OCI-LY3 (cell line): ENCODE data around the gene OTUD7B.
"Not testable (repeated sequence)": the region's sequence is repeated elsewhere in the genome, so short reads cannot be mapped to it uniquely, and the experiment has no call there.

Experiments used
- H2AFZ ChIP-seq: fragments of 200-600, 300-600 bp; shearing (Covaris generic); 2 replicates; pipeline ENCODE4 v1.6.0; 2014; ENCODE audit warnings: antibody characterized with exemption, low read depth, low read length
- H3K27ac ChIP-seq: fragments of 200-600, 300-600 bp; sonication (generic); 2 replicates; pipeline ENCODE4 v1.5.1; 2014; ENCODE audit warnings: mild to moderate bottlenecking, low read length, moderate library complexity, mixed read lengths
- H3K27me3 ChIP-seq: fragments of 200-600, 300-600 bp; sonication (generic); 2 replicates; pipeline ENCODE4 v1.6.1; 2014; ENCODE audit warnings: low read depth, low read length, mixed read lengths
- H3K36me3 ChIP-seq: fragments of 200-600, 300-600 bp; sonication (generic); replicated peaks from 2 replicates; pipeline ENCODE3; 2014; ENCODE audit warnings: low read depth, low read length, mixed read lengths
- H3K4me1 ChIP-seq: fragments of 300-600, 200-600 bp; sonication (generic); 2 replicates; pipeline ENCODE4 v1.6.1; 2014; ENCODE audit warnings: low read length, mixed read lengths
- H3K4me2 ChIP-seq: fragments of 200-600, 300-600 bp; sonication (generic); 2 replicates; pipeline ENCODE4 v1.6.1; 2014; ENCODE audit warnings: low read length, mixed read lengths
- H3K4me3 ChIP-seq: fragments of 300-600, 200-600 bp; sonication (generic); 2 replicates; pipeline ENCODE4 v1.5.1; 2014; ENCODE audit warnings: antibody characterized with exemption, mild to moderate bottlenecking, low read length, moderate library complexity
- H3K79me2 ChIP-seq: fragments of 300-600, 200-600 bp; shearing (Covaris generic); 2 replicates; pipeline ENCODE4 v1.6.1; 2014; ENCODE audit warnings: mild to moderate bottlenecking, low read length, mixed read lengths
- H3K9ac ChIP-seq: fragments of 300-600, 200-600 bp; shearing (Covaris generic); 2 replicates; pipeline ENCODE4 v1.6.0; 2014; ENCODE audit warnings: mild to moderate bottlenecking, low read length, moderate library complexity
- H3K9me3 ChIP-seq: fragments of 200-600, 300-600 bp; shearing (Covaris generic); 2 replicates; pipeline ENCODE4 v1.6.1; 2014; ENCODE audit warnings: low read length, mixed read lengths; ENCODE audit not compliant: insufficient read depth
- H4K20me1 ChIP-seq: fragments of 200-600, 300-600 bp; sonication (generic); 2 replicates; pipeline ENCODE4 v1.6.1; 2016; ENCODE audit warnings: low read length, mixed read lengths; ENCODE audit not compliant: insufficient read depth
- CTCF ChIP-seq: fragments of 200-600, 300-600 bp; sonication (generic); IDR thresholded peaks from 2 replicates; pipeline ENCODE4 v1.5.1; 2014; ENCODE audit warnings: antibody characterized with exemption, low read length, low read depth
- EZH2phosphoT487 ChIP-seq: fragments of 200-600 bp; shearing (Covaris generic); IDR thresholded peaks from 2 replicates; pipeline ENCODE4 v1.6.1; 2018; ENCODE audit warnings: antibody characterized with exemption, mixed run types, low read depth

OTUD7B gene

DNA sequence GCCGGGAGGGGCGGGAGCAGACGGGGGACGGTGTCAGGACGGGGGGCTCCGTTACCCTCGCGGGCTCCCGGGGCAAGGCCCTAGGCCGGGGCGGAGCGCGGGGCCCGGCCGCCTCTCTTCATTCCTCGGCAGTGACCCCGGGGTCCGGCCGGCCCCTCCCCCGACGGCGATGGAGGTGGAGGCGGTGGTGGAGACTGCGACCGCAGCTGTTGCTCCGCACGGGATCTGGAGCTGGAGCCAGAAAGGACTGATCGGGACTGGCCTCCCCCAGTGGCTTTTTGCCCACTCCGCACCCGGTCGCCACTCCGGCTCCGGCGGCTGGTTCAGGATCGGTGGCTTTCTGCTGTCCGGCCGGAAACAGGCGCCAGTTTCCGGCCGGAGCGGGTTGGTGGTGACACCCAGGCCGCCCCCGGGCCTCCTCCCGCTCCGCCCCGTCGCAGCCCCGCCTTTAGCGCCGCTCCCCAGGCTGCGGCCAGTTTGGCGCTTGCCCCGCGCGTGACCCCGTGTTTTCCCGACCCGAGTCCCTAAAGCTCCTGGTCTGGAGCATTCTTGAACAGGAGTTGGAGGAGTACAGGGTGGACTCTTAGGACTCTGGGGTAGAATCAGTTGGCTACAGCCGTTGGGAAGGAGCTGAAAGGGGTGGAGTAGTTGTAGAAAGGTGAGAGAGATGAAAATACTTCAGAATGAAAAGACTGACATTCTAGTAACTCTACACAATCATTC is at the start of gene OTUD7B:
Gene OTUD7B (minus strand): TSS at position 334 of the 723 bp plus-strand sequence. CDS start 33,216 bp downstream, outside the sequence.
- peak within 1 kb of the TSS; percentile 91 for H3K4me3 ChIP-seq
- peaks cover 46% of the 10 kb centered on the region for H3K27me3 ChIP-seq
- H3K9me3 ChIP-seq: no peaks in the 10 kb centered on the region
- peak within 1 kb of the TSS; percentile 74 for H3K9ac ChIP-seq
- peaks cover 25% of the 10 kb centered on the region for H4K20me1 ChIP-seq
- peak within 1 kb of the TSS; percentile 94 for H3K4me2 ChIP-seq
- peak within 1 kb of the TSS; percentile 98 for H2AFZ ChIP-seq
- H3K79me2 ChIP-seq: no peaks in the 10 kb centered on the region
- no peaks in the 10 kb centered on the region for H3K36me3 ChIP-seq
- H3K27ac ChIP-seq: no peak within 1 kb of the TSS
- H3K4me1 ChIP-seq: peaks cover 10% of the 10 kb centered on the region
- TF ChIP-seq EZH2phosphoT487 (no peak), CTCF (no peak)

- H3K79me2 ChIP-seq: no peaks in the 10 kb centered on the region
- no peak overlapping the region for H3K4me2 ChIP-seq
- no peak overlapping the region for H2AFZ ChIP-seq
- no peaks in the 10 kb centered on the region for H3K4me1 ChIP-seq
- TF ChIP-seq EZH2phosphoT487 (no peak), CTCF (no peak)
- H4K20me1 ChIP-seq: no peaks in the 10 kb centered on the region
- no peaks in the 10 kb centered on the region for H3K9me3 ChIP-seq
- no peaks in the 10 kb centered on the region for H3K36me3 ChIP-seq
- H3K4me3 ChIP-seq: no peak overlapping the region
- no peak overlapping the region for H3K9ac ChIP-seq
- no peaks in the 10 kb centered on the region for H3K27me3 ChIP-seq
- no peak overlapping the region for H3K27ac ChIP-seq
Measured at GRCh38 chr1:150060260-150060659, 49.7 kb upstream of the OTUD7B start.

DNA sequence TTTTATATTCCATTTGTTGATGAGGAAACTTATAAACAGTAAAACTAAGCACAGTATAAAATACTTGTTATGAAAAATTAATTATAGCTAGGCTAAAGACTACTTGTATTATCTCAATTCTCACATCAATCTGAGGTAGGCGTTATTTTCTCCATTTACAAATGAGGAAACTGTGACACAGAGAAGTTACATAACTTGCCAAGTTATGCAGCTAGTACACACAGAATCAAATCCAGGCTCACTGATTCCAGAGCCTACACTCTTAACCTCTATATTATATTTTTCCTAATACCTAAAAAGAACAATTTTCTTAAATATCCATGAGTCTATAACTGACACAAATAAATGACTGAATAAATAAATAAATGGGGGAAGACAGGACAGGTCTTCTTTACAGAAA is 45.9 kb upstream of the OTUD7B start:
- no peaks in the 10 kb centered on the region for H3K79me2 ChIP-seq
- H3K9me3 ChIP-seq: no peaks in the 10 kb centered on the region
- no peak overlapping the region for H3K4me2 ChIP-seq
- H3K27ac ChIP-seq: no peak overlapping the region
- peaks cover 10% of the 10 kb centered on the region for H3K4me1 ChIP-seq
- no peak overlapping the region for H3K9ac ChIP-seq
- TF ChIP-seq EZH2phosphoT487 (no peak), CTCF (no peak)
- H3K4me3 ChIP-seq: no peak overlapping the region
- no peaks in the 10 kb centered on the region for H3K27me3 ChIP-seq
- no peak overlapping the region for H2AFZ ChIP-seq
- no peaks in the 10 kb centered on the region for H4K20me1 ChIP-seq
- no peaks in the 10 kb centered on the region for H3K36me3 ChIP-seq

DNA sequence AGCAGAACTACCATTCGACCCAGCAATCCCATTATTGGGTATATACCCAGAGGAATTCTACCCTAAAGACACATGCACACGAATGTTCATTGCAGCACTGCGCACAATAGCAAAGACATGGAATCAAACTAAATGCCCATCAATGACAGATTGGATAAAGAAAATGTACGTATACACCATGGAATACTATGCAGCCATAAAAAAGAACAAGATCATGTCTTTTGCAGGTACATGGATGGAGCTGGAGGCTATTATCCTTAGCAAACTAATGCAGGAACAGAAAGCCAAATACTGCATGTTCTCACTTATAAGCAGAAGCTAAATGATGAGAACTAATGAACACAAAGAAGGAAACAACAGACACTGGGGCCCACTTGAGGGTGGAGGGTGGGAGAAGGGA is 45.0 kb upstream of the OTUD7B start:
- not testable (repeated sequence) for H2AFZ ChIP-seq, H4K20me1 ChIP-seq, H3K4me2 ChIP-seq, H3K9ac ChIP-seq, H3K4me3 ChIP-seq, H3K27me3 ChIP-seq, H3K27ac ChIP-seq, H3K9me3 ChIP-seq, H3K36me3 ChIP-seq, H3K79me2 ChIP-seq
- H3K4me1 ChIP-seq: peaks cover 10% of the 10 kb centered on the region
